Measurements from ENCODE around the gene ST3GAL3. TPM values are rescaled to one million over a fixed set of nuclear protein-coding genes. Genes with fewer than 3 reads are reported as not detected.
A peak's percentile ranks its signal among the peaks of the same experiment; 100 is the strongest.

The ST3GAL3 gene
- total RNA-seq, 4 donors from 2014 or later, result 4.4 to 19.0 (median 6.1) TPM

DNA sequence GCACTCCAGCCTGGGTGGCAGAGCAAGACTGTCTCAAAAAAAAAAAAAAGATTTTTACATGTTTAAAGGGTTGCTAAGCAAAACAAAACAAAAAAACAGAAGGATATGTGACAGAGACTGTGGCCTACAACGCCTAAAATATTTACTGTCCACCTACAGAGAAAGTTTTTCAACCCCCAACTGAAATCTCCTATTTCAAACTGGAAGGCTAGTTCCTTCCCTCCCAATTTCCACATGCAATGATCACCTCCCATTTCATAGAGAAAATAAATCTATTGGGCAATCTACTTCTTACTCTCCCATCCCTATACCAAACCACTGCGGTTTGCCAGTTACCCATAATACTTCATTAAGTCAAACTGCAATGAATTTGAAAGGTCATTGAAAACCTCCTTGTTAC is 74.2 kb downstream of the ST3GAL3 start:
- H3K9me3 ChIP-seq, result no peaks in the 10 kb centered on the region
- no peak overlapping the region for H3K4me3 ChIP-seq
- no peaks in the 10 kb centered on the region for H3K27me3 ChIP-seq
- DNase-seq, result no peak
- H3K4me1 ChIP-seq, result no peaks in the 10 kb centered on the region
- no peak for TF ChIP-seq POLR2A (IDR thresholded peaks at IDR 0.05)
- TF ChIP-seq CTCF (IDR thresholded peaks at IDR 0.05), result no peak
- no peaks in the 10 kb centered on the region for H3K36me3 ChIP-seq
- H3K27ac ChIP-seq, result no peak overlapping the region

GRCh38 chr1:43783096-43783670 is 75.8 kb downstream of the ST3GAL3 start:
- no peak for TF ChIP-seq CTCF (IDR thresholded peaks at IDR 0.05)
- no peak for DNase-seq

DNA sequence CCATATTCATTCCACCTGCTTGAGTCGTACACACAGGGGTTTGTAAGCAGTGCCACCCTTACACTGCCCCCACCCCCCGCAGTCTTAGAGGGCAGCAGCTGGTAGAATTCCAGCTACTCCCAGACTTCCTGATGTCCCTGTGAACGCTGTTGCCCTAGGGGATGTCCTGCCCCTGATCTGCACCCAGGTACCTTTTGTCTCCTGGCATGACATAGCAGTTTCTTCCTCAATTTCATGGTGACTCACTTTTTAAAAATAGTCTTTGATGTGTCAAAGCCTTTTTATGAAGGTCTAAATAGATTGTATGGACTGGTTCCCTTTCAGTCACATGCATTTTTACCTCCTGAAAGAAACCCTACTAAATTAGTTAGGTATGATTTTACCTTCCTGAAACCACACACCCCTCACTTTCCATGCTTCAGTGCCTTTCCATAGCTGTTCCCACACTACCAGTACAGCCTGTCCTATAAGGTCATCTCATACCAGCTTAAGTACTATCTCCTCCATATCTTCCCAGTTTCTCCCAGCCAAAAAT is 76.4 kb downstream of the ST3GAL3 start:
- DNase-seq, result no peak
- Histone ChIP-seq H3K36me3 (no peaks in the 10 kb centered on the region), H3K27me3 (no peaks in the 10 kb centered on the region), H3K9me3 (no peaks in the 10 kb centered on the region), H3K4me1 (no peaks in the 10 kb centered on the region), H3K4me3 (no peak overlapping the region), H3K27ac (no peak overlapping the region)
- TF ChIP-seq POLR2A (IDR thresholded peaks at IDR 0.05) (no peak), CTCF (IDR thresholded peaks at IDR 0.05) (no peak)

More at GRCh38 chr1:43783096-43783670, 75.8 kb downstream of the ST3GAL3 start:
- Histone ChIP-seq H3K9me3 (no peaks in the 10 kb centered on the region), H3K4me3 (no peak overlapping the region), H3K27me3 (no peaks in the 10 kb centered on the region), H3K36me3 (no peaks in the 10 kb centered on the region), H3K4me1 (no peaks in the 10 kb centered on the region), H3K27ac (no peak overlapping the region)

DNA sequence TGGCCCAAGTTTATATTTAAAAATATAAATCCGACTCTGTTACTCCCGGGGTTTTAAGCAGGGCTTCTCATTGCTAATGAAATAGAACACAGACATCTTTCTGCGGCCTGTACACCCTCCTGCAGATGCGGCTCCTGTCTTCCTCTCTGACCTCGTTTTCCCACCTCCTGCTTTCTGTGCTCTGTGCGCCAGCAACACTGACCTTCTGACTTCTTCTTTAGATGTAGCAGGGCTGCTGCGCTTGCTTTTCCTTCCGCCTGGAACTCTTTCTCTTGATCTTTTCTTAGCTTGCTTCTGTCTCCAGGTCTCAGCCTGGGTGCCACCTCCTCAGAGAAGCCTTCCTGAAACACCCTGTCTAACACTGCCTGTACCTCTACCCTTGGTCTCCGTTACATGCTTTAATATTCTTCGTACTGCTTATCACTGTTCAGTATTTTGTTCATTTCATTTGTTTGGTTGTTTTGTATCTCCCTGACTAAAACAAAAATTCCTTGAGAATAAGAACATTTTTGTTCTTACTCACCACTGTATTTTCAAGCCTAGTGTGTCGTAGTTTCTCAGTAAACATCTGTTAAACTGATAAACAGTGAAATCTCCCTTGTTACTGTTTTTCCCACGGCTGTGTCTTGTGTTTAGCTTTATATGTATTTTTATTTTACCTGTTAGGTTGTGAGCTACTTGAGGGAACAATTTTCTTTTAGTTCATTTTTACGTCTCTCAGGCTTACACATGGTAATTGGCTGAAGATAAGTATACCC is 79.0 kb downstream of the ST3GAL3 start:
- Histone ChIP-seq H3K4me3 (no peak overlapping the region), H3K4me1 (no peaks in the 10 kb centered on the region), H3K9me3 (no peaks in the 10 kb centered on the region), H3K36me3 (no peaks in the 10 kb centered on the region), H3K27ac (peak overlapping the region in 1 of 4 donors; percentile 23), H3K27me3 (no peaks in the 10 kb centered on the region)
- DNase-seq, result no peak
- TF ChIP-seq CTCF (IDR thresholded peaks at IDR 0.05), result no peak
- TF ChIP-seq POLR2A (IDR thresholded peaks at IDR 0.05), result no peak

- Histone ChIP-seq H3K27ac (peak overlapping the region in 1 of 4 donors; percentile 23), H3K9me3 (no peaks in the 10 kb centered on the region), H3K27me3 (no peaks in the 10 kb centered on the region), H3K36me3 (no peaks in the 10 kb centered on the region), H3K4me1 (no peaks in the 10 kb centered on the region), H3K4me3 (no peak overlapping the region)
- no peak for DNase-seq
- no peak for TF ChIP-seq CTCF (IDR thresholded peaks at IDR 0.05)
- no peak for TF ChIP-seq POLR2A (IDR thresholded peaks at IDR 0.05)
Observed at GRCh38 chr1:43786960-43787359, 79.6 kb downstream of the ST3GAL3 start.

Data from Peyer's patch (tissue), 4 donors.